HFFc6 (cell line): ENCODE data around the gene DCAF4. TPM values are rescaled to one million over a fixed set of nuclear protein-coding genes. Genes with fewer than 3 reads are reported as not detected.

Experiments used
- DNase-seq: peaks from one replicate; pipeline ENCODE4 v3.0.0-alpha.2; 2018
- H3K27ac Mint-ChIP-seq: 2 replicates; pipeline ENCODE4 v1.8.0; 2020; ENCODE audit warnings: mild to moderate bottlenecking, mixed read lengths
- H3K27me3 Mint-ChIP-seq: 2 replicates; pipeline ENCODE4 v1.8.0; 2021; ENCODE audit warnings: mild to moderate bottlenecking, moderate library complexity, mixed read lengths; ENCODE audit not compliant: insufficient read depth
- H3K36me3 Mint-ChIP-seq: 2 replicates; pipeline ENCODE4 v1.8.0; 2021; ENCODE audit warnings: low read depth, mixed read lengths
- H3K4me1 Mint-ChIP-seq: 2 replicates; pipeline ENCODE4 v1.8.0; 2020; ENCODE audit warnings: low read depth, mixed read lengths
- H3K4me3 Mint-ChIP-seq: 2 replicates; pipeline ENCODE4 v1.8.0; 2020; ENCODE audit warnings: mild to moderate bottlenecking, moderate library complexity, mixed read lengths
- H3K9me3 Mint-ChIP-seq: 2 replicates; pipeline ENCODE4 v1.8.0; 2020; ENCODE audit warnings: mild to moderate bottlenecking, mixed read lengths
- total RNA-seq, 6 experiments: library from RNA; stranded (reverse); fragmentation: NEBNext Ultra II Directional; extraction: Animal tissue kit (Norgen Biotek cat#: 25700); gene quantifications; 2 replicates in 1 of 6; 3 replicates in 5 of 6; pipeline ENCODE4 v1.2.3, GENCODE V29; 2021
- TF ChIP-seq, protein P1 (sequence below): fragments of 200-600 bp; sonication (generic); IDR thresholded peaks from 2 replicates; pipeline ENCODE4 v1.5.0; 2021; ENCODE audit warnings: antibody characterized with exemption, mild to moderate bottlenecking

The DCAF4 gene
- total RNA-seq, 6 experiments from 2014 or later = 14.4 to 20.0 (median 16.2) TPM

DNA sequence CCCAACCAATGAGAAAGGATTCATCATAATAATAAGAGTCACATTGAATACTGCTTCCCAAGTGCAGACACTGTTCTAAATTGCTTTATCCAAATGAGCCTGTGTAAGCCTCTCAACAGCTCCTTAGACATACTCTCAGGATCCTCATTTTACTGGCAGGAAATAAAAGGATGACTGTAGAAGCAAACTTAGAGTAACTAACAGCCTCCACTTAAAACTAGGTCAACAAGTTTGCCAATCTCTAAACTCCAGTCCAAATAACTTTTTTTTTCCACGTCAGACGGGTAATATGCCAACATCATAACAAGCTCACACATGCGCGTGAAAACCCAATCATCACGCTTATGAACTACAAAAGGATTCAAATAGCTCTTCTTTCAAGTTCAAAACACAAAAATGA lies 17.1 kb upstream of the DCAF4 start:
- TF ChIP-seq, protein P1, sequence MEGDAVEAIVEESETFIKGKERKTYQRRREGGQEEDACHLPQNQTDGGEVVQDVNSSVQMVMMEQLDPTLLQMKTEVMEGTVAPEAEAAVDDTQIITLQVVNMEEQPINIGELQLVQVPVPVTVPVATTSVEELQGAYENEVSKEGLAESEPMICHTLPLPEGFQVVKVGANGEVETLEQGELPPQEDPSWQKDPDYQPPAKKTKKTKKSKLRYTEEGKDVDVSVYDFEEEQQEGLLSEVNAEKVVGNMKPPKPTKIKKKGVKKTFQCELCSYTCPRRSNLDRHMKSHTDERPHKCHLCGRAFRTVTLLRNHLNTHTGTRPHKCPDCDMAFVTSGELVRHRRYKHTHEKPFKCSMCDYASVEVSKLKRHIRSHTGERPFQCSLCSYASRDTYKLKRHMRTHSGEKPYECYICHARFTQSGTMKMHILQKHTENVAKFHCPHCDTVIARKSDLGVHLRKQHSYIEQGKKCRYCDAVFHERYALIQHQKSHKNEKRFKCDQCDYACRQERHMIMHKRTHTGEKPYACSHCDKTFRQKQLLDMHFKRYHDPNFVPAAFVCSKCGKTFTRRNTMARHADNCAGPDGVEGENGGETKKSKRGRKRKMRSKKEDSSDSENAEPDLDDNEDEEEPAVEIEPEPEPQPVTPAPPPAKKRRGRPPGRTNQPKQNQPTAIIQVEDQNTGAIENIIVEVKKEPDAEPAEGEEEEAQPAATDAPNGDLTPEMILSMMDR = no peak

DNA sequence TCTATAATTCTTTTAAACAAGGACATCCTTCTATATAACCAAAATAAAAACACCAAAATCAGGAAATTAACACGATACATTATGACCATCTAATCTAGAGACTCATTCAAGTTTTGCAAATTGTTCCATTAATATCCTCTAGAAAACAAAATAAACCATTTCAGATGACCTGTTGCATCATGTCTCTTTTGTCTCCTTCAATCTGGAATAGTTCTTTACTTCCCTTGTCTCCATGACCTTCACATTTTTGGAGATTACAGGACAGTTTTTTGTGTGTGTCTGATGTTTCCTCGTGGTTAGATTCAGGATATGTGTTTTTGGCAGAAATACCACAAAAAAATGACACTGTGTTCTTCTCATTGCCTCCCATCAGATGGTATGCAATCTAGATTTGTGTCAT lies 12.5 kb upstream of the DCAF4 start:
- H3K4me1 Mint-ChIP-seq = peaks cover 28% of the 10 kb centered on the region
- H3K4me3 Mint-ChIP-seq = no peak overlapping the region
- no peak for DNase-seq
- peaks cover 2% of the 10 kb centered on the region; the same call in 1 of the 2 replicates for H3K27me3 Mint-ChIP-seq
- no peak overlapping the region for H3K27ac Mint-ChIP-seq
- H3K9me3 Mint-ChIP-seq = no peaks in the 10 kb centered on the region
- H3K36me3 Mint-ChIP-seq = no peaks in the 10 kb centered on the region
- TF ChIP-seq, protein P1 = no peak

More for the DNA sequence above, 17.1 kb upstream of the DCAF4 start:
- Mint-ChIP-seq H3K4me3 (no peak overlapping the region), H3K27me3 (no peaks in the 10 kb centered on the region; the same call in 1 of the 2 replicates), H3K4me1 (peaks cover 65% of the 10 kb centered on the region), H3K36me3 (no peaks in the 10 kb centered on the region), H3K9me3 (no peaks in the 10 kb centered on the region), H3K27ac (no peak overlapping the region)
- no peak for DNase-seq

DNA sequence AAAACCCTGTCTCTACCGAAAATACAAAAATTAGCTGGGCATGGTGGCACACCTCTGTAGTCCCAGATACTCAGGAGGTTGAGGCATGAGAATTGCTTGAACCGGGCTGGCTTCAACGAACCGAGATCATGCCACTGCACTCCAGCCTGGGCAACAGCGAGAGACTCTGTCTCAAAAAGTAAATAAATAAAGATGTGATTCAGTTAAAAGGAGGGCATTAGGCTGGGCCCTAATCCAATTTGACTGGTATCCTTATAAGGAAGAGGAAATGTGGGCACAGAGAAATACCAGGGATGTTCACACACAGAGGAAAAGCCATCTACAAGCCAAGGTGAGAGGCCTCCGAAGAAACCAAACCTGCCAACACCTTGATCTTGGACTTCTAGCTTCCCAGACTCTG lies 10.1 kb upstream of the DCAF4 start:
- Mint-ChIP-seq H3K36me3 (no peaks in the 10 kb centered on the region), H3K9me3 (no peaks in the 10 kb centered on the region), H3K4me3 (no peak overlapping the region), H3K27me3 (peaks cover 10% of the 10 kb centered on the region), H3K27ac (no peak overlapping the region), H3K4me1 (peaks cover 24% of the 10 kb centered on the region)
- TF ChIP-seq, protein P1 = no peak
- DNase-seq = no peak

- H3K4me1 Mint-ChIP-seq = peaks cover 33% of the 10 kb centered on the region
- peaks cover 10% of the 10 kb centered on the region for H3K27me3 Mint-ChIP-seq
- H3K4me3 Mint-ChIP-seq = no peak overlapping the region
- TF ChIP-seq, protein P1 = no peak
- no peaks in the 10 kb centered on the region for H3K9me3 Mint-ChIP-seq
- H3K27ac Mint-ChIP-seq = no peak overlapping the region
- H3K36me3 Mint-ChIP-seq = no peaks in the 10 kb centered on the region
- DNase-seq = no peak
Measured at GRCh38 chr14:72917094-72917802, 9.0 kb upstream of the DCAF4 start.

DNA sequence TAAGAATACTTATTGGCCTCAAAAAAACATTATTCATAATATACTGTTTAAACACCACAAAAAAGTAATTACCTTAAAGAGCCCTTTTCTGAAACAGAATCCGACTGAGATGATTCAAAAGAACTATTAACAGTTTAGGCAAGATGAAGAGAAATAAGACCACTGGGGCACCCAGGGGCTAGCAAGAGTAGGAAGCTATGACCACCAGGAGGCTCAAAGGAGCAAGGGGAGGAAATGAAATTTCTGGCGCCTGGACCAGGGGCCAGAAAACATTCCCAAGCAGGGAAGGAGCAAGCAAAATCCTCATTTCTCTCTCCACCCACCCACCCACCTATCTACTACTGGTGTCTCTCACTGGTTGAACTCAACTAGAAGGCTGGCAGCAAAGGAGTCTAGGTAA lies 6.3 kb upstream of the DCAF4 start:
- no peaks in the 10 kb centered on the region for H3K36me3 Mint-ChIP-seq
- H3K4me3 Mint-ChIP-seq = no peak overlapping the region
- H3K27me3 Mint-ChIP-seq = peaks cover 10% of the 10 kb centered on the region
- H3K9me3 Mint-ChIP-seq = no peaks in the 10 kb centered on the region
- TF ChIP-seq, protein P1 = peak; percentile 36
- H3K4me1 Mint-ChIP-seq = peaks cover 27% of the 10 kb centered on the region
- no peak for DNase-seq
- H3K27ac Mint-ChIP-seq = no peak overlapping the region
